Neutrophil (primary cell): ENCODE measurements around the gene GADL1.

Experiments
- H3K27ac ChIP-seq: fragments of 200-600 bp; sonication (generic); 2 replicates; pipeline ENCODE4 v1.5.1; 2016; ENCODE audit warnings: mild to moderate bottlenecking, moderate library complexity
- H3K27me3 ChIP-seq: fragments of 200-600 bp; sonication (generic); 2 replicates; pipeline ENCODE4 v1.6.0; 2016; ENCODE audit warnings: mild to moderate bottlenecking
- H3K36me3 ChIP-seq: fragments of 200-600 bp; sonication (generic); 2 replicates; pipeline ENCODE4 v1.5.1; 2017
- H3K4me1 ChIP-seq, 2 experiments: fragments of 200-600 bp in 1 of 2; sonication (generic) in 1 of 2; 1 replicate in 1 of 2; 2 replicates in 1 of 2; pipeline versions ENCODE4 v1.5.1 to v1.6.1; 2013 to 2016; ENCODE audit warnings: low read depth in 1 of 2, low read length in 1 of 2, mild to moderate bottlenecking in 1 of 2, moderate library complexity in 1 of 2; ENCODE audit not compliant: control insufficient read depth in 1 of 2, insufficient read depth in 1 of 2
- H3K4me3 ChIP-seq, 2 experiments: fragments of 200-600 bp in 1 of 2; sonication (generic) in 1 of 2; 1 replicate in 1 of 2; 2 replicates in 1 of 2; pipeline ENCODE4 v1.5.1; 2013 to 2016; ENCODE audit warnings: low read depth in 1 of 2, low read length in 1 of 2, mild to moderate bottlenecking in 1 of 2, moderate library complexity in 1 of 2
- H3K9me3 ChIP-seq: fragments of 200-600 bp; sonication (generic); 2 replicates; pipeline ENCODE4 v1.5.1; 2016
- TF ChIP-seq, protein P1 (sequence below): fragments of 200-600 bp; sonication (generic); IDR thresholded peaks from 2 replicates; pipeline ENCODE4 v1.5.1; 2016; ENCODE audit warnings: antibody characterized with exemption

The GADL1 gene

DNA sequence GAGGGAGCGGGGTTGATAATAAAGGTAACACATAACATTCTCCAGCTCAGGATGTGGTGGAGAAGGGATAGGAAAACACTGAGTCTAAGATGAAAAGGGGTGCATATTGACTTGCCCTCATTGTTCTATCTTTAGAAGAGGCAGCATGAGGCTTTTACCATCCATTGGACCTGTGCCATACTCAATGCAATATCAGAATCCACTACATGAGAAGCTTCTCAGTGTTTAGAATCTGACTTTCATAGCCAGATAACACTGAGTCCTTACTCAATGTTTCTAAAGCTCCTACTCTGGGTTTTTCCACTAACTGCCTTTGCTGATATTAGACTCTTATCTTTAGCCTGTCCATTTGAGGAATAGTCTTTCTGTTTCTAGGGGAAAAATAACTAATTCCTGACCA lies 24.3 kb upstream of the GADL1 start:
- no peak overlapping the region for H3K27ac ChIP-seq
- TF ChIP-seq, protein P1, sequence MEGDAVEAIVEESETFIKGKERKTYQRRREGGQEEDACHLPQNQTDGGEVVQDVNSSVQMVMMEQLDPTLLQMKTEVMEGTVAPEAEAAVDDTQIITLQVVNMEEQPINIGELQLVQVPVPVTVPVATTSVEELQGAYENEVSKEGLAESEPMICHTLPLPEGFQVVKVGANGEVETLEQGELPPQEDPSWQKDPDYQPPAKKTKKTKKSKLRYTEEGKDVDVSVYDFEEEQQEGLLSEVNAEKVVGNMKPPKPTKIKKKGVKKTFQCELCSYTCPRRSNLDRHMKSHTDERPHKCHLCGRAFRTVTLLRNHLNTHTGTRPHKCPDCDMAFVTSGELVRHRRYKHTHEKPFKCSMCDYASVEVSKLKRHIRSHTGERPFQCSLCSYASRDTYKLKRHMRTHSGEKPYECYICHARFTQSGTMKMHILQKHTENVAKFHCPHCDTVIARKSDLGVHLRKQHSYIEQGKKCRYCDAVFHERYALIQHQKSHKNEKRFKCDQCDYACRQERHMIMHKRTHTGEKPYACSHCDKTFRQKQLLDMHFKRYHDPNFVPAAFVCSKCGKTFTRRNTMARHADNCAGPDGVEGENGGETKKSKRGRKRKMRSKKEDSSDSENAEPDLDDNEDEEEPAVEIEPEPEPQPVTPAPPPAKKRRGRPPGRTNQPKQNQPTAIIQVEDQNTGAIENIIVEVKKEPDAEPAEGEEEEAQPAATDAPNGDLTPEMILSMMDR, result no peak
- H3K36me3 ChIP-seq, result no peaks in the 10 kb centered on the region
- H3K9me3 ChIP-seq, result no peaks in the 10 kb centered on the region
- no peaks in the 10 kb centered on the region for H3K4me1 ChIP-seq
- no peak overlapping the region for H3K4me3 ChIP-seq
- H3K27me3 ChIP-seq, result no peaks in the 10 kb centered on the region

DNA sequence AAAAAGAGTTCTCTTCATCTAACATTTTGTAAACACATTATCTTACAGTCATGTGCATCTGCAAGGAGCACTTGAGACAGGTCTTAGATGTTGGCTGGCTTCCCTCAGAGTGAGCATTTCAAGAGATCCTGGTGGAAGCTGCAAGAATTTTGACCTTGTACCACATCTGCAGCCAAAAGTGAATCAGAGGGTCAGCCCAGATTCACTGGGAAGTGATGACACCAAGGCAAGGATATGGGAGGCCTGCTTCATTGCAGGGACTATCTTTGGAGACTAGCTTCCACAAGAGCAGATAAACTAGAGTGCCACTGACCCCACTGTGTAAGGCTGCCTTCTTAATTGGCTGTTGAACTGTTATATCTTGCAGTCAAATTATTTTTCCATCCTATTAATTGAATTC lies 21.3 kb upstream of the GADL1 start:
- Histone ChIP-seq H3K36me3 (no peaks in the 10 kb centered on the region), H3K4me1 (no peaks in the 10 kb centered on the region)
- TF ChIP-seq, protein P1, result no peak

DNA sequence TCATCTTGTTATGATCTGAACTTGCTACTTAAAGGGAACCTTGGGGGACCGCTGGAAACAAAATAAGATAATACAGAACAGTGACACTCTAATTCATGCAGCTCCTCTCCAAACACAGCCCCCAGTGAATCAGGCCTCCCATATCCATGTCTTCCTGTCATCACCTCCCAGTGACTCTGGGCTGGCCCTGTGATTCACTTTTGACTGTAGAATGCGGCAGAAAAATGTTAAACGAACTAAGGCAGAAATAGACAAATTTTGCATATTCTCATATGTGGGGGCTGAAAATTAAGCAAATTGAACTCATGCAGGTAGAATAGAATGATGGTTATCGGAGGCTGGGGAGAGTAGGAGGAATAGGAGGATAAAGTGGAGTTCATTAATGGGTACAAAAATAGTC lies 20.2 kb upstream of the GADL1 start:
- Histone ChIP-seq H3K36me3 (no peaks in the 10 kb centered on the region), H3K27ac (no peak overlapping the region), H3K9me3 (no peaks in the 10 kb centered on the region), H3K4me1 (no peaks in the 10 kb centered on the region), H3K4me3 (no peak overlapping the region), H3K27me3 (no peaks in the 10 kb centered on the region)
- TF ChIP-seq, protein P1, result no peak

More for the DNA sequence above, 21.3 kb upstream of the GADL1 start:
- no peaks in the 10 kb centered on the region for H3K27me3 ChIP-seq
- no peak overlapping the region for H3K27ac ChIP-seq
- no peak overlapping the region for H3K4me3 ChIP-seq
- H3K9me3 ChIP-seq, result no peaks in the 10 kb centered on the region

DNA sequence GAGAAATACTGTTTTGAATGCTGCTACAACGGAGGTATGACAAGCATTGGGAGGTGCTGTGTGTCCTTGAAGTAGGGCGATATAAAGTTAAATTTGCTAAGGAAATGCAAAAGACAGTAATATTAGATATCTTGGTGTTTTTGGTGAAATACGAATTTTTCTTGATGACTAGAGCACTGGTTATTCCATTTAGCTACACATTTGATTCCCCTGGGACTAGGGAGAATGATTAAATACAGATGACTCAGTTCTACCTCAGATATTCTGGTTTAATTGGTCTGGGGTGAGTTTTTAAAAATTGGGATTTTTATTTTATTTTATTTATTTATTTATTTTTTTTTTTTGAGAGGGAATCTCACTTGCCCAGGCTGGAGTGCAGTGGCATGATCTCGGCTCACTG lies 18.7 kb upstream of the GADL1 start:
- H3K9me3 ChIP-seq, result no peaks in the 10 kb centered on the region
- H3K27ac ChIP-seq, result no peak overlapping the region
- H3K27me3 ChIP-seq, result no peaks in the 10 kb centered on the region
- TF ChIP-seq, protein P1, result no peak
- H3K4me3 ChIP-seq, result no peak overlapping the region
- H3K36me3 ChIP-seq, result no peaks in the 10 kb centered on the region
- no peaks in the 10 kb centered on the region for H3K4me1 ChIP-seq

DNA sequence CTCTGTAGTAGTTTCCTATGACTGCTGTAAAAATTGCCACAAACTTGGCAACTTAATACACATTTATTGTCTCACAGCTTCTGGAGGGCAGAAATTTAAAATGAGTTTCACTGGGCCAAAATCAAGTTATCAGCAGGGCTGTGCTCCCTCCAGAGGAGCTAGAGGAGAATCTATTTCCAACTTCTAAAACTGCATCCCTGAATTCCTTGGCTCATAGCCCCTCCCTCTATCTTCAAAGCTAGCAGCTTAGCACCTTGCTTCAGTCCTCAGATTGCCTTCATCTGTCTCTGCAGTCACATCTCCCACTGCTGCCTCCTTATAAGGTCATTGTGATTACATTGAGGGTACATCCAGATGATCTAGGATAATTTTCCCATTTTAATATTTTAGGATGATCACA lies 17.8 kb upstream of the GADL1 start:
- Histone ChIP-seq H3K27ac (no peak overlapping the region), H3K4me3 (no peak overlapping the region), H3K9me3 (no peaks in the 10 kb centered on the region), H3K36me3 (no peaks in the 10 kb centered on the region), H3K4me1 (no peaks in the 10 kb centered on the region), H3K27me3 (no peaks in the 10 kb centered on the region)
- TF ChIP-seq, protein P1, result no peak

DNA sequence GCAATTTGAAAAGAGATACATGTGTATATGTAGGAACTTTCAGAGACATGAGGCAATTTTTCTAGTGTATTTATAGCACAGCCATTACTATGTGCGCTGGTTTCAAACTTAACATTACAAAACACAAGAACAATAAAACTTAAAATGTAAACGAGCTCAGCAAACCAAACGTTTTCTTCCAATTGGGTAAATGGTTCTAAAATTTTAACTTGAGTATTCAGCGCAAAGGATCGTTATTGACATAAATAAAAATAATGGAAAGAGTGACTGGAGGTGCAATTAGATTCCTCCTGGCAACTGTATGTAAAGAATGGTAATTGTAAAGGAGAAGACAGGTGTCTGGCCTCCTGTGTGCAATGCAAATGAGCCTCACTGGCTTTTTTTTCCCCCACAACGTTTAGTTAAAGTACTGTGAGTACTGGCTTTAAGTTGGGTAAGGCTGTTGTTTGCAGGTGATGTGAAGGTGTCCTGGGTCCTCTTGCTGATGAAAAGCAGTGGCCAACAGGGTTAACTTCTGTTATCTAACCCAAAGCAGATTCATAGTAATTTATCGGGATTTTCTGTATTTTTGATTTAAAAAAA lies 14.1 kb upstream of the GADL1 start:
- H3K27ac ChIP-seq, result no peak overlapping the region
- no peaks in the 10 kb centered on the region for H3K4me1 ChIP-seq
- H3K36me3 ChIP-seq, result no peaks in the 10 kb centered on the region
- TF ChIP-seq, protein P1, result no peak
- H3K9me3 ChIP-seq, result no peaks in the 10 kb centered on the region
- no peak overlapping the region for H3K4me3 ChIP-seq
- no peaks in the 10 kb centered on the region for H3K27me3 ChIP-seq
